Hepatocyte (in vitro differentiated cells): Measurements from ENCODE around the gene ARHGEF26.

Experiments used
- CTCF ChIP-seq: fragments of 200-600 bp; sonication (generic); IDR thresholded peaks from 2 replicates; pipeline ENCODE4 v1.5.1; 2016; ENCODE audit warnings: antibody characterized with exemption, mild to moderate bottlenecking; ENCODE audit not compliant: poor library complexity
- EZH2 ChIP-seq: fragments of 200-600 bp; sonication (generic); IDR thresholded peaks from 2 replicates; pipeline ENCODE4 v1.6.1; 2016; ENCODE audit warnings: antibody characterized with exemption, mild to moderate bottlenecking, borderline replicate concordance
- EZH2phosphoT487 ChIP-seq: fragments of 200-600 bp; sonication (generic); IDR thresholded peaks from one replicate; pipeline ENCODE4 v1.6.1; 2018; ENCODE audit warnings: antibody characterized with exemption, mild to moderate bottlenecking, low read depth, moderate library complexity; ENCODE audit not compliant: unreplicated experiment, severe bottlenecking

GRCh38 chr3:154149286-154149685, 28.1 kb downstream of the ARHGEF26 start:
- TF ChIP-seq CTCF: no peak
- TF ChIP-seq EZH2: no peak
- TF ChIP-seq EZH2phosphoT487: no peak
